Adrenal gland (tissue), 5 donors: Measurements from ENCODE around the gene TRIO.

ENCODE experiments used
- POLR2A ChIP-seq, 2 donors: fragments of 450-650 bp; IDR thresholded peaks; one replicate each; pipeline ENCODE4 v1.6.1; 2017; ENCODE audit warnings: antibody characterized with exemption in 2 of 2, mild to moderate bottlenecking in 2 of 2, moderate library complexity in 1 of 2
- TF ChIP-seq, protein P1 (sequence below), 6 experiments: fragments of 450-650 bp in 4 of 6; fragments of 200-600 bp in 2 of 6; sonication (generic) in 1 of 6; IDR thresholded peaks; 1 replicate in 5 of 6; 2 replicates in 1 of 6; pipeline versions ENCODE4 v1.5.1 to v1.8.0; 2016 to 2021; ENCODE audit warnings: antibody characterized with exemption in 6 of 6, mild to moderate bottlenecking in 2 of 6, moderate library complexity in 1 of 6
- donor health status: DM: no; HTN: no; CAD: no.

DNA sequence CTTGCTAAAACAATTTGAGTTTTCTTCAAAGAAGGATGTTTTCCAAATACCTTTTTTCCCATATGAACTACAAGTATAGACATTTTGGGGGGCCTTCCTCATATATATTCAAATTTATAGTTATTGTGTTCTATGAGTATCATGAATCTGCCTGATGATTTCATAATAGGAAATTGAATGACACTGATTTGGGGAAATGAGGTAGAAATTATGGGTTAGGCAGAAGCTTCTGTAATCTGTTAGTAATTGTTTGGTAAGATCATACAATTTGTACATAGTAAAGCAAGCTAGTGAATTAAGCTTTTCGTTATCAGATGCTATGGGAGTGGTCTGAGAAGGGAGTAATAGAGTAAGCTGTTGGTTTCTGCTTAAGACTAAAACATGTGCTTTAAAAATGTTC, 98.0 kb downstream of the TRIO start:
- TF ChIP-seq, protein P1, sequence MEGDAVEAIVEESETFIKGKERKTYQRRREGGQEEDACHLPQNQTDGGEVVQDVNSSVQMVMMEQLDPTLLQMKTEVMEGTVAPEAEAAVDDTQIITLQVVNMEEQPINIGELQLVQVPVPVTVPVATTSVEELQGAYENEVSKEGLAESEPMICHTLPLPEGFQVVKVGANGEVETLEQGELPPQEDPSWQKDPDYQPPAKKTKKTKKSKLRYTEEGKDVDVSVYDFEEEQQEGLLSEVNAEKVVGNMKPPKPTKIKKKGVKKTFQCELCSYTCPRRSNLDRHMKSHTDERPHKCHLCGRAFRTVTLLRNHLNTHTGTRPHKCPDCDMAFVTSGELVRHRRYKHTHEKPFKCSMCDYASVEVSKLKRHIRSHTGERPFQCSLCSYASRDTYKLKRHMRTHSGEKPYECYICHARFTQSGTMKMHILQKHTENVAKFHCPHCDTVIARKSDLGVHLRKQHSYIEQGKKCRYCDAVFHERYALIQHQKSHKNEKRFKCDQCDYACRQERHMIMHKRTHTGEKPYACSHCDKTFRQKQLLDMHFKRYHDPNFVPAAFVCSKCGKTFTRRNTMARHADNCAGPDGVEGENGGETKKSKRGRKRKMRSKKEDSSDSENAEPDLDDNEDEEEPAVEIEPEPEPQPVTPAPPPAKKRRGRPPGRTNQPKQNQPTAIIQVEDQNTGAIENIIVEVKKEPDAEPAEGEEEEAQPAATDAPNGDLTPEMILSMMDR (IDR thresholded peaks at IDR 0.05): no peak
- no peak for TF ChIP-seq POLR2A (IDR thresholded peaks at IDR 0.05)
